Naive thymus-derived CD4-positive, alpha-beta T cell (primary cell): ENCODE measurements around the gene ARHGAP23. TPM values are rescaled to one million over a fixed set of nuclear protein-coding genes. Genes with fewer than 3 reads are reported as not detected.

Experiments
- ATAC-seq: fragments of 150-1000 bp; cut with Tn5 transposase; 2 replicates; pipeline ENCODE4 v1.10.0; 2021; ENCODE audit warnings: mild to moderate bottlenecking, moderate library complexity
- CTCF ChIA-PET: fragments of 350-600 bp; sonication (Branson Sonifier 250); formaldehyde crosslinking; loops from one replicate; lab custom pipeline; 2021; ENCODE audit warnings: antibody characterized with exemption; lab: Charles Lee
- POLR2A ChIA-PET: fragments of 350-600 bp; sonication (Branson Sonifier 250); formaldehyde crosslinking; loops from one replicate; lab custom pipeline; 2021; ENCODE audit warnings: antibody characterized with exemption, inconsistent platforms; lab: Charles Lee
- DNase-seq, 9 donors: peaks; one replicate each; pipeline versions ENCODE4 v3.0.0 to v3.0.0-alpha.2; 2020 to 2022; ENCODE audit warnings: mixed read lengths in 1 of 9
- H3K27ac ChIP-seq: one replicate; pipeline ENCODE4 v1.7.0; 2013; ENCODE audit warnings: mild to moderate bottlenecking, low read depth, low read length, moderate library complexity
- H3K27me3 ChIP-seq, 2 donors: one replicate each; pipeline ENCODE4 v1.7.0; 2013; ENCODE audit warnings: low read length in 2 of 2, mild to moderate bottlenecking in 2 of 2, moderate library complexity in 2 of 2; ENCODE audit not compliant: control insufficient read depth in 2 of 2, insufficient read depth in 2 of 2
- H3K36me3 ChIP-seq, 3 experiments: 1 replicate in 2 of 3; 2 replicates in 1 of 3; pipeline ENCODE4 v1.7.0; 2013; ENCODE audit warnings: low read length in 3 of 3, mild to moderate bottlenecking in 3 of 3, moderate library complexity in 1 of 3; ENCODE audit not compliant: insufficient read depth in 3 of 3, control insufficient read depth in 2 of 3
- H3K4me1 ChIP-seq, 2 donors: one replicate each; pipeline ENCODE4 v1.7.0; 2013; ENCODE audit warnings: low read length in 2 of 2, mild to moderate bottlenecking in 2 of 2, moderate library complexity in 1 of 2; ENCODE audit not compliant: control insufficient read depth in 2 of 2, insufficient read depth in 2 of 2
- H3K4me3 ChIP-seq: 2 replicates; pipeline ENCODE4 v1.7.0; 2013; ENCODE audit warnings: mild to moderate bottlenecking, low read length
- H3K9me3 ChIP-seq, 3 experiments: 1 replicate in 2 of 3; 2 replicates in 1 of 3; pipeline ENCODE4 v1.7.0; 2013; ENCODE audit warnings: low read length in 3 of 3; ENCODE audit not compliant: control insufficient read depth in 2 of 3
- H3K27ac Mint-ChIP-seq, 9 donors: one replicate each; pipeline ENCODE4 v1.8.0; 2020 to 2022; ENCODE audit warnings: mixed read lengths in 9 of 9, mild to moderate bottlenecking in 8 of 9, moderate library complexity in 5 of 9, inconsistent platforms in 2 of 9
- H3K27me3 Mint-ChIP-seq, 5 donors: one replicate each; pipeline ENCODE4 v1.8.0; 2021 to 2022; ENCODE audit warnings: mixed read lengths in 5 of 5, mild to moderate bottlenecking in 1 of 5
- H3K36me3 Mint-ChIP-seq, 5 donors: one replicate each; pipeline ENCODE4 v1.8.0; 2020 to 2022; ENCODE audit warnings: mixed read lengths in 5 of 5, mild to moderate bottlenecking in 3 of 5, inconsistent platforms in 1 of 5
- H3K4me1 Mint-ChIP-seq, 7 donors: one replicate each; pipeline ENCODE4 v1.8.0; 2020 to 2022; ENCODE audit warnings: mixed read lengths in 7 of 7, mild to moderate bottlenecking in 3 of 7, inconsistent platforms in 1 of 7
- H3K4me3 Mint-ChIP-seq, 10 donors: one replicate each; pipeline ENCODE4 v1.8.0; 2020 to 2022; ENCODE audit warnings: mild to moderate bottlenecking in 10 of 10, mixed read lengths in 10 of 10, moderate library complexity in 6 of 10, inconsistent platforms in 2 of 10
- H3K9me3 Mint-ChIP-seq, 11 donors: one replicate each; pipeline ENCODE4 v1.8.0; 2020 to 2022; ENCODE audit warnings: mixed read lengths in 11 of 11, mild to moderate bottlenecking in 4 of 11, inconsistent platforms in 1 of 11, moderate library complexity in 1 of 11
- intact Hi-C, 2 donors: fragments of 100-400 bp; cut with micrococcal nuclease; formaldehyde crosslinking; loops; one replicate each; pipeline ENCODE4 v1.15.1; 2023
- polyA plus RNA-seq, 2 donors: library from polyadenylated mRNA; unstranded; fragments of 300-500 nt; fragmentation: Illumina TruSeq; gene quantifications; one replicate each; pipeline ENCODE4 v1.2.3, GENCODE V29; 2021
- total RNA-seq, 6 experiments: library from RNA in 5 of 6; stranded (reverse) in 5 of 6; gene quantifications; 1 replicate in 5 of 6; 2 replicates in 1 of 6; pipeline ENCODE4 v1.2.3 and lab custom pipeline; 2021 to 2026

The ARHGAP23 gene
- total and polyA plus RNA-seq, 7 experiments from 2014 or later = 0.24 to 1.3 (median 0.34) TPM; not detected in 4

GRCh38 chr17:38415250-38416194, 12.7 kb upstream of the ARHGAP23 start:
- H3K9me3 Mint-ChIP-seq = no peaks in the 10 kb centered on the region

DNA sequence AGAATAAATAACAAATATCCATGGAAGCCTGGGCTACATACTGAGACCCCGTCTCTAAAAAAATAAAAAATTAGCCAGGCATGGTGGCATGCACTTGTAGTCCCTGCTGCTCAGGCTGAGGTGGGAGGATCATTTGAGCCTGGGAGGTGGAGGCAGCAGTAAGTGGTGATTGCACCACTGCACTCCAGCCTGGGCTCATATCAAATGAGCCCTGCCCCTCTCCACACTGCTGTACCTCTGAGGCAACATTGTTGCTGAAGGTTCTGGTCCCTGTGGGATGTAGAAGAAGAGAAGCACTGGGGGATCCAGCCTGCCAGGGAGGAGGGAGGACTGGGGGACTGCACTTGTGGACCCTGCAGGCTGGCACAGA, 11.4 kb upstream of the ARHGAP23 start:
- DNase-seq (no peak), ATAC-seq (no peak)
- ChIA-PET POLR2A (no interaction called here), CTCF (interaction anchor here (0.7 kb wide), 1 partner anchor 586 kb away, joined by 3 read pairs; no protein-coding TSS in a partner anchor)
- Histone ChIP-seq H3K27me3 (peaks cover 2% of the 10 kb centered on the region in 2 donors), H3K27ac (no peak overlapping the region), H3K4me3 (no peak overlapping the region), H3K4me1 (no peaks in the 10 kb centered on the region), H3K9me3 (no peaks in the 10 kb centered on the region), H3K36me3 (no peaks in the 10 kb centered on the region)
- H3K9me3 Mint-ChIP-seq = no peaks in the 10 kb centered on the region
- no peak overlapping the region for H3K27ac Mint-ChIP-seq
- no peak overlapping the region for H3K4me3 Mint-ChIP-seq
- peaks cover 0 to 18% (median 3%) of the 10 kb centered on the region in 7 donors for H3K4me1 Mint-ChIP-seq
- intact Hi-C loops = no loop called here
- H3K27me3 Mint-ChIP-seq = peaks cover 20 to 47% (median 38%) of the 10 kb centered on the region in 5 donors
- H3K36me3 Mint-ChIP-seq = no peaks in the 10 kb centered on the region

More at GRCh38 chr17:38415250-38416194, 12.7 kb upstream of the ARHGAP23 start:
- H3K27me3 Mint-ChIP-seq = peaks cover 9 to 42% (median 37%) of the 10 kb centered on the region in 5 donors
- Histone ChIP-seq H3K27me3 (peaks cover 2% of the 10 kb centered on the region in 2 donors), H3K27ac (no peak overlapping the region), H3K4me3 (no peak overlapping the region), H3K4me1 (no peaks in the 10 kb centered on the region), H3K36me3 (no peaks in the 10 kb centered on the region), H3K9me3 (no peaks in the 10 kb centered on the region)
- ChIA-PET CTCF (interaction anchor here (0.7 to 5.2 kb wide), 5 partner anchors 17 to 1947 kb away, joined by 3 to 81 read pairs (median 6); no protein-coding TSS in a partner anchor), POLR2A (no interaction called here)
- no peak for DNase-seq
- H3K4me3 Mint-ChIP-seq = peak overlapping the region in 1 of 10 donors; percentile 14
- ATAC-seq = no peak
- intact Hi-C loops = no loop called here
- H3K4me1 Mint-ChIP-seq = peaks cover 0 to 15% (median 3%) of the 10 kb centered on the region in 7 donors
- peak overlapping the region in 1 of 9 donors; percentile 71 for H3K27ac Mint-ChIP-seq
- no peaks in the 10 kb centered on the region for H3K36me3 Mint-ChIP-seq

GRCh38 chr17:38417210-38417951, 10.9 kb upstream of the ARHGAP23 start:
- no peaks in the 10 kb centered on the region for H3K36me3 Mint-ChIP-seq
- ATAC-seq = no peak
- Histone ChIP-seq H3K4me1 (no peaks in the 10 kb centered on the region), H3K36me3 (no peaks in the 10 kb centered on the region), H3K4me3 (no peak overlapping the region), H3K9me3 (no peaks in the 10 kb centered on the region), H3K27ac (no peak overlapping the region), H3K27me3 (peaks cover 2% of the 10 kb centered on the region in 2 donors)
- H3K9me3 Mint-ChIP-seq = no peaks in the 10 kb centered on the region
- peaks cover 26 to 51% (median 44%) of the 10 kb centered on the region in 5 donors for H3K27me3 Mint-ChIP-seq
- DNase-seq = no peak
- intact Hi-C loops = no loop called here
- H3K27ac Mint-ChIP-seq = no peak overlapping the region
- ChIA-PET CTCF (no interaction called here), POLR2A (no interaction called here)
- H3K4me3 Mint-ChIP-seq = no peak overlapping the region
- peaks cover 0 to 18% (median 3%) of the 10 kb centered on the region in 7 donors for H3K4me1 Mint-ChIP-seq

DNA sequence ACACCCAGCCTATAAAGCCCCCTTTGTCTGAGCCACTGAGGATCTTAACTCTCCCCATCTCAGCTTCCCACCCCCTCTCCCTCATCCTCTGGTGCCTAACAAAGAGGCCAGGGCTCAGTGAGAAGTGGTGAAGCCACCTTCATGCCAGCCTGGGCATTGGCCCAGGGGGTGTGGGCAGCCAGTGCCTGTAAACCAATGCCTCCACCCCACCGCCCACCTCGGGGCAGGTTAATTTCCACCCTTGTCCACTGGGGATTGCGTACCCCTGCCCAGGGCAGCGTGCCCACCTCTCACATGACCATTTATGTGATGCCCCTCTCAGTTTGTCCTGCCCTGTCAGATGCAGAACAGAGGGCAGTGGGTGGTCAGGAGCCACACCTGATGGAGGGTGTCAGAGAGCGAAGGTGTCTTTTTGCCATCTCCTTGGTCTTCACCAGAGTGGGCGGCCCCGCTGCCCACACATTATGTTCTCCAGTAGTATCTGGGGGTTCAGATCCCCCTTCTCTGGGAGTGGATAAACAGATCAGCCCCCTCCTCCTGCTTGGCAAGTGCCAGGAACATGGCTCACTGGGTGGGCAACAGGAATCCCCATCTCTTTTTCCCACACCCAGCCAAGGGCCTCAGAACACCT, 10.1 kb upstream of the ARHGAP23 start:
- H3K9me3 Mint-ChIP-seq = no peaks in the 10 kb centered on the region
- Histone ChIP-seq H3K9me3 (no peaks in the 10 kb centered on the region), H3K27ac (no peak overlapping the region), H3K4me3 (no peak overlapping the region), H3K4me1 (no peaks in the 10 kb centered on the region), H3K27me3 (peaks cover 2% of the 10 kb centered on the region in 2 donors), H3K36me3 (no peaks in the 10 kb centered on the region)
- H3K27me3 Mint-ChIP-seq = peaks cover 26 to 55% (median 51%) of the 10 kb centered on the region in 5 donors
- ChIA-PET CTCF (no interaction called here), POLR2A (no interaction called here)
- no peak for ATAC-seq
- DNase-seq = no peak
- H3K4me1 Mint-ChIP-seq = peaks cover 0 to 18% (median 3%) of the 10 kb centered on the region in 7 donors
- H3K4me3 Mint-ChIP-seq = peak overlapping the region in 2 of 10 donors; percentile 79
- no peak overlapping the region for H3K27ac Mint-ChIP-seq
- no peaks in the 10 kb centered on the region for H3K36me3 Mint-ChIP-seq
- intact Hi-C loops = no loop called here

GRCh38 chr17:38418693-38419507, 9.4 kb upstream of the ARHGAP23 start:
- POLR2A ChIA-PET = no interaction called here
- H3K27ac ChIP-seq = no peak overlapping the region
- peaks cover 2% of the 10 kb centered on the region in 2 donors for H3K27me3 ChIP-seq

More at GRCh38 chr17:38418693-38419507, 9.4 kb upstream of the ARHGAP23 start:
- intact Hi-C loops = no loop called here
- Mint-ChIP-seq H3K4me3 (peak overlapping the region in 9 of 10 donors; percentile 38 to 79 (median 70)), H3K36me3 (no peaks in the 10 kb centered on the region), H3K9me3 (no peaks in the 10 kb centered on the region), H3K27ac (no peak overlapping the region), H3K27me3 (peaks cover 31 to 60% (median 52%) of the 10 kb centered on the region in 5 donors), H3K4me1 (peaks cover 0 to 18% (median 3%) of the 10 kb centered on the region in 7 donors)
- Histone ChIP-seq H3K4me1 (no peaks in the 10 kb centered on the region), H3K4me3 (no peak overlapping the region), H3K9me3 (no peaks in the 10 kb centered on the region), H3K36me3 (no peaks in the 10 kb centered on the region)
- ATAC-seq (no peak), DNase-seq (no peak)
- CTCF ChIA-PET = interaction anchor here (0.5 to 1.0 kb wide), 4 partner anchors 70 to 1915 kb away, joined by 3 to 5 read pairs (median 4); no protein-coding TSS in a partner anchor
